Measurements from ENCODE around the gene POLR1H.

GRCh38 chr6:30044630-30045029, 16.4 kb upstream of the POLR1H start:
- TF ChIP-seq POLR2AphosphoS5 (IDR thresholded peaks at IDR 0.05; ENCODE audit: low read depth, low read length) (no peak), SIN3A (IDR thresholded peaks at IDR 0.05; ENCODE audit: borderline replicate concordance, insufficient read depth, low read length) (no peak), TAF1 (IDR thresholded peaks at IDR 0.05; ENCODE audit: borderline replicate concordance, insufficient read depth, low read length) (no peak), REST (IDR thresholded peaks at IDR 0.05; ENCODE audit: insufficient read depth in 1 of 2, low read depth in 2 of 2, low read length in 2 of 2) (no peak)
